Brain microvascular endothelial cell (primary cell): ENCODE data around the gene PTPRN2.

Experiments
- DNase-seq: peaks from one replicate; pipeline ENCODE4 v3.0.0-alpha.2; 2020
- H3K27ac ChIP-seq: fragments of 250-450 bp; sonication (Bioruptor Pico); 2 replicates; pipeline ENCODE4 v1.5.1; 2020; ENCODE audit warnings: mild to moderate bottlenecking, moderate library complexity
- H3K27me3 ChIP-seq: fragments of 250-450 bp; sonication (Bioruptor Pico); replicated peaks from 2 replicates; pipeline ENCODE4 v1.5.1; 2020; ENCODE audit warnings: mild to moderate bottlenecking
- H3K36me3 ChIP-seq: fragments of 250-450 bp; sonication (Bioruptor Pico); replicated peaks from 2 replicates; pipeline ENCODE4 v1.5.1; 2020; ENCODE audit warnings: mild to moderate bottlenecking
- H3K4me3 ChIP-seq: 2 replicates; pipeline ENCODE4 v1.5.1; 2011; ENCODE audit warnings: low read depth, mild to moderate bottlenecking, control low read depth, low read length, moderate library complexity
- CTCF ChIP-seq: IDR thresholded peaks from 2 replicates; pipeline ENCODE4 v1.5.1; 2011; ENCODE audit warnings: low read depth, mild to moderate bottlenecking, moderate library complexity, low read length, control low read depth, inconsistent platforms; ENCODE audit errors: missing control alignments
- in situ Hi-C: cut with HindIII; loops from 2 replicates; pipeline ENCODE4 v1.10.0; 2017; ENCODE audit warnings: low sequenced_read_pairs, low pct_ligation_motif_present

Gene PTPRN2

GRCh38 chr7:157524731-157525130 is 1062.9 kb downstream of the PTPRN2 start:
- no peaks in the 10 kb centered on the region for H3K27me3 ChIP-seq
- no peak for TF ChIP-seq CTCF
- H3K27ac ChIP-seq = no peak overlapping the region
- H3K36me3 ChIP-seq = no peaks in the 10 kb centered on the region
- in situ Hi-C loops = no loop called here
- DNase-seq = no peak
- H3K4me3 ChIP-seq = no peak overlapping the region

GRCh38 chr7:157523766-157524421 is 1063.7 kb downstream of the PTPRN2 start:
- TF ChIP-seq CTCF = no peak
- Histone ChIP-seq H3K36me3 (no peaks in the 10 kb centered on the region), H3K27ac (no peak overlapping the region), H3K27me3 (no peaks in the 10 kb centered on the region), H3K4me3 (no peak overlapping the region)
- DNase-seq = no peak
- in situ Hi-C loops = no loop called here

GRCh38 chr7:157523371-157523765 is 1064.3 kb downstream of the PTPRN2 start:
- Histone ChIP-seq H3K27me3 (no peaks in the 10 kb centered on the region), H3K4me3 (no peak overlapping the region), H3K36me3 (no peaks in the 10 kb centered on the region), H3K27ac (no peak overlapping the region)
- no peak for TF ChIP-seq CTCF
- no peak for DNase-seq
- in situ Hi-C loops = no loop called here

- TF ChIP-seq CTCF = no peak
- in situ Hi-C loops = no loop called here
Measured at GRCh38 chr7:157522954-157523353, 1064.7 kb downstream of the PTPRN2 start.

GRCh38 chr7:157522189-157522588 is 1065.4 kb downstream of the PTPRN2 start:
- in situ Hi-C loops = no loop called here
- no peak for TF ChIP-seq CTCF
- no peak for DNase-seq

More at GRCh38 chr7:157522954-157523353, 1064.7 kb downstream of the PTPRN2 start:
- no peaks in the 10 kb centered on the region for H3K27me3 ChIP-seq
- no peak overlapping the region for H3K4me3 ChIP-seq
- DNase-seq = no peak
- no peaks in the 10 kb centered on the region for H3K36me3 ChIP-seq
- no peak overlapping the region for H3K27ac ChIP-seq

GRCh38 chr7:157521752-157522151 is 1065.9 kb downstream of the PTPRN2 start:
- no peak overlapping the region for H3K4me3 ChIP-seq
- in situ Hi-C loops = no loop called here
- DNase-seq = no peak
- H3K36me3 ChIP-seq = no peaks in the 10 kb centered on the region
- H3K27ac ChIP-seq = no peak overlapping the region
- no peaks in the 10 kb centered on the region for H3K27me3 ChIP-seq
- TF ChIP-seq CTCF = no peak

More at GRCh38 chr7:157522189-157522588, 1065.4 kb downstream of the PTPRN2 start:
- Histone ChIP-seq H3K36me3 (no peaks in the 10 kb centered on the region), H3K4me3 (no peak overlapping the region), H3K27ac (no peak overlapping the region), H3K27me3 (no peaks in the 10 kb centered on the region)
